GM12891 (cell line): Measurements from ENCODE around the gene SORL1.

Source experiments
- POLR2A ChIP-seq: IDR thresholded peaks from 2 replicates; pipeline ENCODE4 v1.6.1; 2011; ENCODE audit warnings: low read depth, low read length, control low read depth
- POLR2AphosphoS5 ChIP-seq: IDR thresholded peaks from 2 replicates; pipeline ENCODE4 v1.6.1; 2011; ENCODE audit warnings: low read depth, low read length, control low read depth
- SPI1 ChIP-seq: IDR thresholded peaks from 2 replicates; pipeline ENCODE4 v1.6.1; 2011; ENCODE audit warnings: low read depth, low read length, control low read depth

- peak; percentile 83 for TF ChIP-seq POLR2A
- TF ChIP-seq POLR2AphosphoS5 = peak; percentile 55; the same call in 1 of the 2 replicates
- peak; percentile 41 for TF ChIP-seq SPI1
Measured at GRCh38 chr11:121452609-121453150, 566 bp downstream of the SORL1 start, which contains the start of gene SORL1-AS1.
